Limb (tissue), 2 donors: ENCODE data around the gene ASF1B.
"Not testable (repeated sequence)": the region's sequence is repeated elsewhere in the genome, so short reads cannot be mapped to it uniquely, and the experiment has no call there.

ENCODE experiments used
- DNase-seq, 2 donors: peaks; one replicate each; pipeline ENCODE4 v3.0.0-alpha.2; 2016; ENCODE audit errors: extremely low spot score in 2 of 2

The ASF1B gene

DNA sequence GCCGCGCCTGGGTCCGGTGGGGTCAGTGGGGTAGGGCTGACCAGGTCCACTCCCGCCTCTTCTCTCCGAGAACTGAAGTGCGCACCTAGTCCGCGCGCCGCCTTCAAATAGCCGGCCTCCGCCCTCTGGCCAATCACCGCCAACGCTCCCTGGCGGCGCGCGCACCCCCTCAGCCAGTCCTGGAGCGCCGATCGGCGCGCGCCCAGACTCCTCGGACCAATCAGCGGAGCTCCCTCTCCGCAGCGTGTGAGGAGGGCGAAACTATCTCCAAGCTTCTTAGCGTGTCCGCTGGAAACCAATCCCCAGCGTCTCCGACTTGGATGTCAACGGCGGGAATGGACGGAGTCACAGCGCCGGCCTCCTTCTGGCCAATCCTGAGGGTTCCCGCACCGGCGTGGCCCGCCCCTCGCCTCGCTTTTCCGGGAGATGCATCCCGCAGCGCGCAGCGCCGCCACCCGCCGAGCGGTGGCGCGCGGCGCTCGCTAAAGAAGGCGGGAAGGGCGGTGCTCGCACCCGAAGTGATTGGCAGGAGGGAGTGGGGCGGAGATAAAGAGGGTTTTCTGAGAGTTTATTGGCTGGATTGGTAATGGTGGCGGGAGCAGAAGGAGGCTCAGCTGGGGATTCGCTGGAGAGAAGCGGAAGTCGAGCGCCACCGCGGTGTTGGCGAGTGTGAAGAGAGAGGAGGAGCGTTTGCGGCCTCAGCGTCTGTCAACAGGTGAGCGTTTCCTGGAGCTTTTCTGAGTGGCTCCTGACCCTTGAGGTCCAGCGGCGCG, at the start of gene ASF1B:
ASF1B (minus strand) TSS at position 81 of the 773 bp plus-strand sequence. CDS start 133 bp downstream, outside the sequence.
- peak; percentile 99 for DNase-seq

GRCh38 chr19:14185691-14186090, 49.3 kb upstream of the ASF1B start:
- not testable (repeated sequence) for DNase-seq

DNA sequence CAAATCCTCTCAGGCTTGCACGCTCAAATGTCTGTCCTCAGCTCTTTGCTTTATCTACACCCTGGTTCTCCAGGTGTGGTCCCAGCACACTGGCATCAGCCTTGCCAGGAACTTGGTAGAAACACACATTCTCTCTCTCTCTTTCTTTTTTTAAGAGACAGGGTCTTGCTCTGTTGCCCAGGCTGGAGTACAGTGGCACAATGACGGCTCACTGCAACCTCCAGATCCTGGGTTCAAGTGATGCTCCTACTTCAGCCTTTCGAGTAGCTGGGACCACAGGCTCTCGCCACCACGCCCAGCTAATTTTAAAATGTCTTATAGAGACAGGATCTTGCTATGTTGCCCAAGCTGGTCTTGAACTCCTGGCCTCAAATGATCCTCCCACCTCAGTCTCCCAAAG, 48.8 kb upstream of the ASF1B start:
- no peak for DNase-seq

DNA sequence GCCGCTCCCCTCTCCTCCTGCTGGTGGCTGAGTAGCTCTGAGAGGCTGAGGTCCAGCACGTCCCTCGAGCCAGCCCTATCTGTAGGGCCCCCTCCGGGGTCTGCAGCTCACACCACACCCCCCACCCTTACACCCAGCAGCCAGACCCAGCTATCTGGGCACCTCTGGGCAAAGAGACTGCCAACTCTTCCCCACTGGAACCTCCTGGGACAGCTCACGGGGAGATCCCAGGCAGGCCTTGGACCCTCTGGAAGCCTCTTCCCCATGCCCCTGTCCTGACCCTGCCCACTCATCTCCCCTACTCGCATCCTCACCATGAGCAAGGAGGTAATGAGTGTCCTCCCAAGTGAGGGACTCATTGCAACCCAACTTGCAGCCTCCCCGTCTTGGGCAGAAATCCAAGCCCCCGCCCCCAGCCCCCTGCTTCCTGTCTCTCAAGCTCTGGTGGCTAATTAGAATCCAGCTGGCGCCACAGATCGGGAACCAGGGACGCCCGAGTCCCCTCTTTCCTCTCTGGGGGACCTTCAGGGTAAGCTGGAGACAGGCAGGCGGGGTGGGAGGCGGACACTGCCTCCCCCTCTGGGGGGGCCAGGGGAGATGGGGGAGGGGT, 47.5 kb upstream of the ASF1B start:
- no peak for DNase-seq

DNA sequence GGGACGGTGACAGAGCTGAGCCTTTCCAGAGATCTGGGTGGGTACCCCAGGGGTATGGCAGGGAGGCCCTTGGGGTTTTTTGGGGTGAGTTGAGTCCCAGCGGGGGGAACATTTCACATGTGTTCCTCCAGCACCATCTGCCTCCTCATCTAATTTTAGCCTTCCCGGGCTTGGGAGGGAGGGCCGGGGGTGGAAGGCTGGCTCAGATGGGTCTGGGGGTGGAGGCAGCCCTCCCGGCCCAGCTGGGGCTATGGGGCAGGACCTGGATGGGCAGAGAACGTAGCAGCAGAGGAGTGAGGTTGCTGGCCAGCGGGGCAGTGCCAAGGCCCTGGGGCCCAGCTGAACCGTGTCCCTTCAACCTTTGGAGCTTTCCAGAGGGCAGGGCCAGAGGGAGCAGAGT, 46.1 kb upstream of the ASF1B start:
- no peak for DNase-seq

GRCh38 chr19:14181906-14182305, 45.5 kb upstream of the ASF1B start:
- no peak for DNase-seq

DNA sequence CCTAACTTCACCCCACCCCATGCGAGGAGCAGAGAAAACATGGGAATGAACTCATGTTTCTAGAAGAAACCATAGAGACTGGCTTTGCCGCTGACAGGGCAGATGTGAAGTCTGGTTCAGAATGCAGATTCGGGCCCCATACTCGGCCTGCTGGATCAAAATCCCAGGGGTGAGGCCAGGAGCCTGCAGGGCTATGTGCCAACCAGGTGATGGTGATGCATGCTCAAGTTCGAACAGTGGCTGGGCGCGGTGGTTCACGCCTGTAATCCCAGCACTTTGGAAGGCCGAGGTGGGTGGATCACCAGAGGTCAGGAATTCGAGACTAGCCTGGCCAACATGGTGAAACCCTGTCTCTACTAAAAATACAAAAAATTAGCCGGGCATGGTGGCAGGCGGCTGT, 44.8 kb upstream of the ASF1B start:
- DNase-seq = not testable (repeated sequence)

DNA sequence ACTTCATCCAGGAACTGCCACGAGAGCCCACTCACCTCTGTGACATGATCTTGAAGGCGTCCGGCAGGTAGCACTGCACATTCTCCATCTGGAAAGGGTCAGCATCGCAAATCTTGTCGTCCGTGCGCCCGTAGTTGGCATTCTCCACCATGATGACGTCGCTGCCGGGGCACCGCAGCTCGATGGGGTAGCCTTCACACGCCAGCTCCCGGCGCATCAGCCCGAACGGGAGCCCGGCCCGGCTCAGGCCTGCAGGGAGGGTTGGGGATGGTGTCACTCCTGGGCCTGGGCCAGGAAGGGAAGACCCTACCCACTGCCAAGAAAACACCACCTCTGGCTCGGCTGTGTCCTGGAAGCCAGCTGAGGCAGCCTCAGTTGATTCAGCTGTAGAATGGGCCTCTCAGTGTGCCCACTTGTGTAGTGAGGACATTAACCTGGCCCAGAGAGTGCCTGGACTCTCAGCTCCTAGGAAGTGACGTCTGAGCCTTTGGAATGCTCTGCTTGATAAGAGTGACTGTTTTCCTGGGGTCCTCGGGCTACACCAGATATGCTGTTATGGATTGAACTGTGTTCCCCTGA, 41.2 kb upstream of the ASF1B start:
- DNase-seq = no peak

GRCh38 chr19:14175351-14175792, 39.0 kb upstream of the ASF1B start:
- DNase-seq = no peak

DNA sequence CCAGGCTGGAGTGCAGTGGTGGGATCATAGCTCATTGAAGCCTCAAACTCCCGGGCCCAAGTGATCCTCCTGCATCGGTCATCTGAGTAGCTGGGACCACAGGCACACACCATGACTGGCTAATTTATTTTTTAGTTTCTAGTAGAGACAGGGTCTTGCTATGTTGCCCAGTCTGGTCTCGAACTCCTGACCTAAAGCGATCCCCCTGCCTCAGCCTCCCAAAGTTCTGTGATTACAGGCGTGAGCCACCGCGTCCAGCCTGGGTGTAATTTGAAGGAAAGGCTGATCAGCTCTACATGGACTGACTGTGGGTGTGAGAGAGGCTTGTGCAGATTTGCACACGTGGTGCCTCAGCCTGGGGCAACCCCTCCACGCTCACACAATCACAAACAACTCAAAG, 38.5 kb upstream of the ASF1B start:
- DNase-seq = no peak

DNA sequence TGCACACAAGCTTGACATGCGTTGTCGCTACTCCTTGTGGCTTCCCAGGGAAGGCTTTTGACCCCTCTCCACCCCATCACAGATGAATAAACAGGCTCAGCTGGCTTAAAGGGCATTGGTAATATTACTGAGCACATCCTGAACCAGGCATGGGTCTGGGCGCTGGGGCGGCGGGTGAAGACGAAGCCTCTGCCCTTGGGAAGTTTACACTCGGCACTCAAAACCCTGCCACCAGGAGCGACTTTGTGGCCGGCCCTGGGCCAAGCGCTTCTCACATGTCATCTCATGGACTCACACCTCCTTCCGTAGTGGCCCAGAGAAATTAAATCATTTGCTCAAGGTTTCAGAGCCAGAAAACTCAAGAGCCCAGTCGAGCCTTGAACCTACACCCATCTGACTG, 32.6 kb upstream of the ASF1B start:
- DNase-seq = no peak

DNA sequence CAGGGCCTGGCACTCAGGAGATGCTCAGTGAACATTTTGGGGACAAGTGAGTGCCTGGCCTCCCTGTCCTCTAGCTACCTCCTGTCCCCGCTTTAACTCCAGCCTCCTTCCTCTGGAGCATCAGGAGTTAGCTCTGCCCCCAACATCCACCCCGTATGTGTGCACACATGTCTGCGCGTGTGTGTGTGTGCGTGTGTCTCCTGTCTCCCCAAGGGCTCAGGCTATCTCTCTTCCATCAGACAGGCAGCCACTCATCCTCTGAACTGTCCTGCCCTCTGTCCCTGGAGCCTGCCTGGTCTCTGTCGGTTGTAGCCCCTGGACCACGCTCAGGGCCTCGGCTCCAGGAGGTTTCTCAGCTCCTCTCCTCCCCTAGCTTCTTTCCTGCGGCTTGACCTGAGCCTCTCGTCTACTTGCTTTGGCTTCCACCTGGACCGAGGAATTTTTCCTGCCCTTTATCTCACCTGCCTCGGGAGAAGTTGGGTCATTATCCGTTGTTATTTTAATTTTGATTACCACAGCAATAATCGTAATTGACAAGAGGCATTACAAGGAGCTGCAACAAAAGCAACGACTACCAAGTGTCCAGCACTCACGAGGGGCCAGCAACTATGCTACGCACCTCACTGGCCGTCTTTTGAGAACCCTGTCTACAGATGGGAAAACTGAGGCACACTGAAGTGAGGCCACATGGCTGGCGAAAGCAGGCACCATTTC, 32.0 kb upstream of the ASF1B start:
- DNase-seq = no peak

- DNase-seq = no peak
Observed at GRCh38 chr19:14167576-14168138, 31.3 kb upstream of the ASF1B start.

GRCh38 chr19:14166999-14167575, 30.7 kb upstream of the ASF1B start:
- no peak for DNase-seq

DNA sequence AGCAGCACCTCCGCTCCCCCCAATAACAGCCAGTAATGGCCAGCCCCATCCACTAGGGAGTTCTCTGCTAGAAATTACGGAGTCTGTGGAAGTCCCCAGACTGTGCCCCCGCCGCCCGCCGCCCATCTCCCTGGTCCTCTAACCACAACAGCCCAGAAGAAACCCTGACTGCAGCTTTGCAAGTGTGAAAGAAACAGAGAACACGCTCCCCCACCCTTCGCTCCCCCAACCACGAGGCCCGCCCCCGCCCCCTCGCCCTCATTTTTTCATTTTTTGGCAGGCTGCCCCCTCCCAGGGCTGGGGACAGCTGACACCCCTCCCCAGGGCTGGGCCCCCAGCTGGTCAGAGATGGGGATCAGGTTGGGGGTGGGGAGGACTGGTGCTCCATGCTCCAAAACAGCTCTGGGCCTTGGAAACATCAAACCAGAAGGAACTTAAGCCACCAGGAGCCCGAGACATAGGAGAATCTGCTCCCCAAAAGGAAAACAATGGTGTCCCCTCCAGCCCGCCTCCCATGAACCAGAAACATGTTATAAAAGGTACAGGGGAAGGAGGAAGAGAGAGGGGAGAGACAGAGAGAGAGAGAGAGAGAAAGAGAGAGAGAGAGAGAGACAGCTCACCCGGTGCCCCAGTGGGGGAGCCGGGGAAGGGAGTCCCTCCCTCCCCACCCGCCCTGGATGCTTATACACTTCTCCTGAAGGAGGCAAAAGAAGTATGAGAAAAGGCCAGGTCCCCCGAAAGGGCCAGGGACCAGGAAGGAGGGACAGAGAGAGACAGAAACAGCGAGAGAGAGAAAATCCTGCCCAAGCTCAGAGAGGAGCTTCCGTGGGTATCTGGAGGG, 29.8 kb upstream of the ASF1B start:
- DNase-seq = no peak

DNA sequence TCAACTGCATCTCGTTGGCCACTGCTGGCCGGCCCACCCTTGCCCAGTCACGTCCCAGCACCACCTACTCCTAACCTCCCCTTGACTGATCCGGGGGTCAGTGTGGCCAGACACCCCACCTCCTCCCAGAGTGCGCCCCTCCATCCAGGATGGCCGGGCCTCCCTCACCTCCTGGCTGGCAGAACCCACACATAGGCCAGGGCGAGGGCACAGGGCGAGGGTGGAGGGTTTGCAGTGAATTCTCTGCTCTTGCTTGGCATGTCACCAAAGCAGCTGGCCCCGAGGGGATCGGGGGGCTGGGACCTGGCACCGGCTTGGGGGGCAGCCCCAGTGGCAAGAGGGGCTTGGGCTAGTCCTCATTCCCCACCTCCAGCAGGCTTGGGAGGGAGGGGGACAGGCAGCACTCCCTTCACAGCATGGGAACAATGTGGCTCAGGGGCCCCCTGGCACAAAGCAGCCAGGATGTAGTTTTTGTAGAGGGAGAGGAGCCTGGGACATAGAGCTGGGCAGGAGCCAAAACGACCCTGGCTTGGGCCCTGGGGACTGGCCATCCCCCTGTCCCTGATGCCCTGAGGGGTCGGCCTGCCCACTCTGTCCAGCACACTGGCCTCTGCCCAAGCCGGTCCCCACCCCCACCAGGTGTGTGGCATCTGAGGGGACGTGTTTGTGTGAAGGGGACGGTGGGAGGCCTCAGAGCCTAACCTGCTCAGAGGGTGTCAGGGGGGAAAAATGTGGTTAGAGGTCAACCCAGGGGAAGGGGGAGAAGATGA, 28.5 kb upstream of the ASF1B start:
- no peak for DNase-seq

GRCh38 chr19:14164082-14164481, 27.7 kb upstream of the ASF1B start:
- no peak for DNase-seq

DNA sequence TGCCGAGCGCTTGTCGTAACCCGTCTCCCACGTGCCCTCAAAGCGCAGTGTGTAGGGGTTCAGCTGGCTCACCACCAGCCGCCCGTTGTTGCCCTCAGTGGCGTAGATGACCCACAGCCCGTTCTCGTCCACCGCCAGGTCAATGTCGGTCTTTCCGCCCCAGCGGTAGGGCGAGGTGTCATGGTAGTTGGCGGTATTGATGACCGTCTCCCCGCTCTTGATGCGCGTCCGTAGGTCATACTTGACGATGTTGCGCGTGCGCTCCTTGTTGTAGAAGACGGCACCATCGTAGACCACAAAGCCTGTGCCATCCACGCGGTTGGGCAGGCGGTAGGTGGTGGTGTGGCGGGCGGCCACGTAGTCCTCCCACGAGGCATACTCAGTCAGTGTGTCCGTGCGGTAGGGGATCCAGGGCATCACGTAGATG, 26.5 kb upstream of the ASF1B start:
- no peak for DNase-seq

DNA sequence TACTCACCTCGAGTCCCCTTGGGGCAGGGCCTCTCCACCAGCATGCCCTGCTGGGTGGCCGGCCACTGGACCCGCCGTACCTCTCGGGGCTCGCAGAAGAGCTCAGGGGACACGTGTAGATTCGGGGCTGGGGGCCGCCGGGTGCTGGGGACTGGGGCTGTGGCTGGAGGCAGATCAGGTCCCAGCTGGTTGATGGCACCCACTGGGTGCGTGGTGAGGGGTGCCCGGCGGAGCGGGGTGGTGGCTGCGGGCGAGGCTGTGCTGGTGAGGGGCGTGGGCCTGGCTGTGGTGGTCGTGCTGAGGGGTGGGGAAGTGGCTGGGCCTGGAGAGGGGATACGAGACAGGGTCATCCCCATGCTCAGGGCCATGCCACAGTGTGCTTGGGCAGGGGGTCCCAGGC, 24.9 kb upstream of the ASF1B start:
- DNase-seq = no peak
